Measurements from ENCODE around the gene PPIL1.
A peak's percentile ranks its signal among the peaks of the same experiment; 100 is the strongest.

DNA sequence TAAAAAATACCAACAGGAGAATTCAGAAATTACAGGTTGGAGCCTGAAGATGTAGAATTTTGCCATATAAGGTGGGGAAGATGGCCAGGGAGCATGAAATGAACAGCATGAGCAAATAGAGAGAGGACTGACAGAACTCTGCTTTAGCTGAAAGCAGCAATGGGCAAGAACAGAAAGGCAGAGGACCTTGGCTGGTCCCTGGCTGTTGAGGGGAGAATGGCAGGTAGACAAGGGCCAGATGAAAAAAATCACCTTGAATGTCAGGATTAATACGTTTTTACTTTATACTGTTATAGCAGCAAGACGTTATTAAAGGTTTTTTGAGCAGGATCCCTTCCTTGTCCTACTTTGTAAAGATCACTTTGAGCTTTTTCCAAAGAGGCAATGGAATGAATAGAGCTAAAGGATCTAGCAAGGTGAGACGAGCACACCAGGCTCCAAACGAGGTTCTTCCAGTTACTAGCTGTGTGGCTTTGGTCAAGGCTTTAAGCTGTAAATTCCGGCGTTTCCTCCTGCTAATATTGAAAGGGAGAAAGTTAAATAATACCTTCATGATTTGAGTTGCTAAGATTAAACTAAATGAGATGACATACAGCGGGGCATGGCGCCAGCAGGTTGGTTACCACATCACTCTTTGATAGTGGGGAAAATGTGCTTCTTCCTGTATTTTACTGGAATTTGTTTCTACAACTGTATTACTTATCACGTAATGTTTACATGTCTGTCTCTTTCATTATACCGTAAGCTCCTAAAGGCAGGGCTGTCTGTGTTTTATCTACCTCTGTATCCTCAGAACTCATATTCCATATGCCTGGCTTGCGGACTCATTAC lies 776 bp downstream of the PPIL1 start:
- TF ChIP-seq YY1 (IDR thresholded peaks at IDR 0.05; ENCODE audit: low read depth, low read length) = 0 out of 2 replicates have a peak, but pooled peaks have one; percentile 7
- TF ChIP-seq RAD21 (IDR thresholded peaks at IDR 0.05; ENCODE audit: insufficient read depth, low read depth, low read length) = peak; percentile 34
- TF ChIP-seq, protein P1, sequence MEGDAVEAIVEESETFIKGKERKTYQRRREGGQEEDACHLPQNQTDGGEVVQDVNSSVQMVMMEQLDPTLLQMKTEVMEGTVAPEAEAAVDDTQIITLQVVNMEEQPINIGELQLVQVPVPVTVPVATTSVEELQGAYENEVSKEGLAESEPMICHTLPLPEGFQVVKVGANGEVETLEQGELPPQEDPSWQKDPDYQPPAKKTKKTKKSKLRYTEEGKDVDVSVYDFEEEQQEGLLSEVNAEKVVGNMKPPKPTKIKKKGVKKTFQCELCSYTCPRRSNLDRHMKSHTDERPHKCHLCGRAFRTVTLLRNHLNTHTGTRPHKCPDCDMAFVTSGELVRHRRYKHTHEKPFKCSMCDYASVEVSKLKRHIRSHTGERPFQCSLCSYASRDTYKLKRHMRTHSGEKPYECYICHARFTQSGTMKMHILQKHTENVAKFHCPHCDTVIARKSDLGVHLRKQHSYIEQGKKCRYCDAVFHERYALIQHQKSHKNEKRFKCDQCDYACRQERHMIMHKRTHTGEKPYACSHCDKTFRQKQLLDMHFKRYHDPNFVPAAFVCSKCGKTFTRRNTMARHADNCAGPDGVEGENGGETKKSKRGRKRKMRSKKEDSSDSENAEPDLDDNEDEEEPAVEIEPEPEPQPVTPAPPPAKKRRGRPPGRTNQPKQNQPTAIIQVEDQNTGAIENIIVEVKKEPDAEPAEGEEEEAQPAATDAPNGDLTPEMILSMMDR (IDR thresholded peaks at IDR 0.05 in 2 of 3, conservative IDR thresholded peaks at IDR 0.05 in 1 of 3; ENCODE audit: control insufficient read depth in 2 of 3, extremely low read depth in 1 of 3, insufficient read depth in 1 of 3, low read depth in 3 of 3, low read length in 3 of 3) = peak; percentile 24 to 43 (median 25); a peak in 4 of 6 replicates
- no peak for TF ChIP-seq CREB1 (IDR thresholded peaks at IDR 0.05; ENCODE audit: low read depth)
- no peak for TF ChIP-seq MXI1 (IDR thresholded peaks at IDR 0.05; ENCODE audit: low read depth, low read length)
- TF ChIP-seq SRF (IDR thresholded peaks at IDR 0.05; ENCODE audit: low read depth in 2 of 2, low read length in 2 of 2) = no peak
- TF ChIP-seq NFYB (IDR thresholded peaks at IDR 0.05; ENCODE audit: insufficient read depth, low read depth, low read length) = no peak

Measured in GM12878 (cell line).